IMR-90 (cell line): ENCODE measurements around the gene PSPH. TPM values are rescaled to one million over a fixed set of nuclear protein-coding genes. Genes with fewer than 3 reads are reported as not detected.

Source experiments
- ATAC-seq: fragments of 200-7000 bp; cut with Tn5 transposase; 2 replicates; pipeline ENCODE4 v1.9.1; 2020; ENCODE audit warnings: low read depth, mild to moderate bottlenecking, moderate library complexity
- BruUV-seq: library from RNA; stranded (reverse); fragments of 400-500 nt; replicated peaks from 2 replicates; lab custom pipeline; 2021; lab: Mats Ljungman, UMichigan
- CTCF ChIA-PET: fragments of 300-600 bp; formaldehyde crosslinking; extraction: SDS; loops from one replicate; lab custom pipeline; 2021; ENCODE audit warnings: antibody characterized with exemption; lab: Yijun Ruan, JAX
- POLR2A ChIA-PET: fragments of 300-600 bp; sonication (Branson Sonifier 250); formaldehyde crosslinking; loops from one replicate; lab custom pipeline; 2022; ENCODE audit warnings: antibody characterized with exemption; ENCODE audit not compliant: unreplicated experiment; lab: Charles Lee
- DNase-seq: peaks from one replicate; pipeline ENCODE4 v3.0.0; 2013
- H2AFZ ChIP-seq: replicated peaks from 2 replicates; pipeline ENCODE3; 2013; ENCODE audit warnings: low read length, mild to moderate bottlenecking; ENCODE audit not compliant: poor library complexity
- H2AK5ac ChIP-seq: 2 replicates; pipeline ENCODE4 v1.6.1; 2013; ENCODE audit warnings: low read depth, low read length, inconsistent platforms
- H2AK9ac ChIP-seq: replicated peaks from 2 replicates; pipeline ENCODE3; 2013; ENCODE audit warnings: mild to moderate bottlenecking, low read depth, low read length, moderate library complexity; ENCODE audit not compliant: poor library complexity
- H2BK120ac ChIP-seq: 2 replicates; pipeline ENCODE4 v1.6.1; 2013; ENCODE audit warnings: low read depth, low read length, inconsistent platforms
- H2BK15ac ChIP-seq: 3 replicates; pipeline ENCODE4 v1.6.1; 2013; ENCODE audit warnings: low read depth, low read length, inconsistent platforms
- H2BK20ac ChIP-seq: 2 replicates; pipeline ENCODE4 v1.6.1; 2013; ENCODE audit warnings: low read depth, mild to moderate bottlenecking, inconsistent platforms, low read length, moderate library complexity
- H2BK5ac ChIP-seq: 2 replicates; pipeline ENCODE4 v1.6.1; 2013; ENCODE audit warnings: mild to moderate bottlenecking, low read depth, low read length, inconsistent platforms; ENCODE audit not compliant: poor library complexity, severe bottlenecking
- H3K14ac ChIP-seq: replicated peaks from 2 replicates; pipeline ENCODE4 v1.6.1; 2013; ENCODE audit warnings: low read depth, low read length, inconsistent platforms
- H3K18ac ChIP-seq: 2 replicates; pipeline ENCODE4 v1.6.1; 2013; ENCODE audit warnings: low read depth, low read length, control low read depth
- H3K23ac ChIP-seq: 2 replicates; pipeline ENCODE4 v1.6.1; 2013; ENCODE audit warnings: low read depth, low read length, inconsistent platforms
- H3K27ac ChIP-seq: 2 replicates; pipeline ENCODE4 v1.5.1; 2013; ENCODE audit warnings: mild to moderate bottlenecking, control low read depth, low read length; ENCODE audit not compliant: insufficient read depth
- H3K27me3 ChIP-seq: 2 replicates; pipeline ENCODE4 v1.6.1; 2013; ENCODE audit warnings: low read length; ENCODE audit not compliant: control insufficient read depth, insufficient read depth
- H3K36me3 ChIP-seq: 2 replicates; pipeline ENCODE4 v1.6.1; 2013; ENCODE audit warnings: low read length, mixed read lengths; ENCODE audit not compliant: control insufficient read depth, insufficient read depth
- H3K4ac ChIP-seq: 2 replicates; pipeline ENCODE4 v1.6.1; 2013; ENCODE audit warnings: low read depth, low read length, inconsistent platforms
- H3K4me1 ChIP-seq: 2 replicates; pipeline ENCODE4 v1.6.1; 2013; ENCODE audit warnings: low read length, mixed read lengths; ENCODE audit not compliant: control insufficient read depth, insufficient read depth
- H3K4me2 ChIP-seq: 2 replicates; pipeline ENCODE4 v1.6.1; 2013; ENCODE audit warnings: low read depth, mild to moderate bottlenecking, control low read depth, low read length, moderate library complexity
- H3K4me3 ChIP-seq: 2 replicates; pipeline ENCODE4 v1.5.1; 2013; ENCODE audit warnings: low read depth, mild to moderate bottlenecking, control low read depth, low read length, moderate library complexity; ENCODE audit not compliant: insufficient read depth
- H3K56ac ChIP-seq: 2 replicates; pipeline ENCODE4 v1.6.1; 2013; ENCODE audit warnings: low read length, inconsistent platforms; ENCODE audit not compliant: insufficient read depth; ENCODE audit errors: extremely low read depth
- H3K79me1 ChIP-seq, 2 experiments: 2 replicates each; pipeline ENCODE4 v1.6.1; 2013; ENCODE audit warnings: low read length in 2 of 2, inconsistent platforms in 1 of 2, low read depth in 1 of 2
- H3K9ac ChIP-seq: 2 replicates; pipeline ENCODE4 v1.6.1; 2013; ENCODE audit warnings: low read depth, low read length, control low read depth
- H3K9me1 ChIP-seq: 2 replicates; pipeline ENCODE4 v1.6.1; 2013; ENCODE audit warnings: low read length, inconsistent platforms; ENCODE audit not compliant: insufficient read depth
- H3K9me3 ChIP-seq: 2 replicates; pipeline ENCODE4 v1.6.1; 2013; ENCODE audit warnings: low read length; ENCODE audit not compliant: control insufficient read depth, insufficient read depth
- H4K20me1 ChIP-seq: 2 replicates; pipeline ENCODE4 v1.6.1; 2013; ENCODE audit warnings: low read length, inconsistent platforms; ENCODE audit not compliant: insufficient read depth
- H4K5ac ChIP-seq: 2 replicates; pipeline ENCODE4 v1.6.1; 2013; ENCODE audit warnings: mild to moderate bottlenecking, low read depth, low read length, control low read depth
- H4K8ac ChIP-seq, 2 experiments: 2 replicates each; pipeline ENCODE4 v1.6.1; 2013; ENCODE audit warnings: low read depth in 2 of 2, low read length in 2 of 2, control low read depth in 1 of 2, inconsistent platforms in 1 of 2
- H4K91ac ChIP-seq: 2 replicates; pipeline ENCODE4 v1.6.1; 2013; ENCODE audit warnings: low read depth, low read length, inconsistent platforms; ENCODE audit not compliant: insufficient read depth
- BHLHE40 ChIP-seq: fragments of 150-350 bp; IDR thresholded peaks from 2 replicates; pipeline ENCODE4 v1.6.1; 2016; ENCODE audit warnings: mild to moderate bottlenecking, low read depth, low read length
- CEBPB ChIP-seq: IDR thresholded peaks from 2 replicates; pipeline ENCODE4 v1.6.1; 2012; ENCODE audit warnings: low read depth, low read length, improper control_type of control experiment
- CHD1 ChIP-seq: IDR thresholded peaks from 2 replicates; pipeline ENCODE4 v1.6.1; 2012; ENCODE audit warnings: low read depth, low read length, improper control_type of control experiment
- CTCF ChIP-seq: conservative IDR thresholded peaks from 2 replicates; pipeline ENCODE4 v1.5.1; 2012; ENCODE audit warnings: mild to moderate bottlenecking, low read depth, low read length, improper control_type of control experiment
- ELK1 ChIP-seq: fragments of 150-350 bp; IDR thresholded peaks from 2 replicates; pipeline ENCODE4 v1.6.1; 2016; ENCODE audit warnings: low read depth, mild to moderate bottlenecking, low read length, moderate library complexity, borderline replicate concordance
- FOS ChIP-seq: fragments of 150-350 bp; IDR thresholded peaks from 2 replicates; pipeline ENCODE4 v1.6.1; 2016; ENCODE audit warnings: low read depth, low read length
- MAFK ChIP-seq: IDR thresholded peaks from 2 replicates; pipeline ENCODE4 v1.6.1; 2012; ENCODE audit warnings: low read depth, low read length, improper control_type of control experiment
- MAZ ChIP-seq: IDR thresholded peaks from 2 replicates; pipeline ENCODE4 v1.6.1; 2012; ENCODE audit warnings: low read depth, mild to moderate bottlenecking, low read length, improper control_type of control experiment, moderate library complexity, borderline replicate concordance
- MXI1 ChIP-seq: IDR thresholded peaks from 2 replicates; pipeline ENCODE4 v1.6.1; 2012; ENCODE audit warnings: low read depth, mild to moderate bottlenecking, low read length, moderate library complexity, borderline replicate concordance
- NFE2L2 ChIP-seq: fragments of 150-350 bp; IDR thresholded peaks from 2 replicates; pipeline ENCODE4 v1.6.1; 2016; ENCODE audit warnings: low read depth, mild to moderate bottlenecking, low read length
- POLR2A ChIP-seq: IDR thresholded peaks from 2 replicates; pipeline ENCODE4 v1.6.1; 2012; ENCODE audit warnings: mild to moderate bottlenecking, low read depth, low read length
- RAD21 ChIP-seq: IDR thresholded peaks from 2 replicates; pipeline ENCODE4 v1.6.1; 2012; ENCODE audit warnings: low read length, improper control_type of control experiment
- RCOR1 ChIP-seq: IDR thresholded peaks from 2 replicates; pipeline ENCODE4 v1.6.1; 2012; ENCODE audit warnings: mild to moderate bottlenecking, low read length, improper control_type of control experiment; ENCODE audit not compliant: insufficient replicate concordance
- RFX5 ChIP-seq: IDR thresholded peaks from 2 replicates; pipeline ENCODE4 v1.8.0; 2012; ENCODE audit warnings: low read depth, mild to moderate bottlenecking, low read length, moderate library complexity
- SMC3 ChIP-seq: fragments of 150-350 bp; IDR thresholded peaks from 2 replicates; pipeline ENCODE4 v1.6.1; 2016; ENCODE audit warnings: low read depth, mild to moderate bottlenecking, antibody characterized with exemption, low read length, moderate library complexity
- USF2 ChIP-seq: fragments of 150-350 bp; IDR thresholded peaks from 2 replicates; pipeline ENCODE4 v1.6.1; 2017; ENCODE audit warnings: mild to moderate bottlenecking, antibody characterized with exemption, low read length, low read depth
- WGBS, 2 experiments: methylation state at CpG; one replicate each; pipeline versions ENCODE4 v1.1.5 to v1.1.7; 2013; ENCODE audit warnings: missing lambda C conversion rate in 2 of 2; ENCODE audit not compliant: insufficient read length in 1 of 2; ENCODE audit errors: extremely low coverage in 2 of 2; 5-methylcytosine and 5-hydroxymethylcytosine counted together
- dilution Hi-C: fragments of 300-500 bp; cut with HindIII; formaldehyde crosslinking; loops from one replicate; pipeline ENCODE4 v1.14.3; 2018; ENCODE audit warnings: low sequenced_read_pairs; ENCODE audit not compliant: unreplicated experiment
- in situ Hi-C: fragments of 300-500 bp; cut with MboI; formaldehyde crosslinking; loops from 3 replicates; pipeline ENCODE4 v1.14.3; 2019; ENCODE audit warnings: low sequenced_read_pairs, inconsistent platforms, mixed read lengths
- intact Hi-C: fragments of 100-400 bp; cut with micrococcal nuclease; formaldehyde crosslinking; loops from 2 replicates; pipeline ENCODE4 v1.10.0; 2022
- polyA plus RNA-seq, 3 experiments: library from polyadenylated mRNA; depleted of rRNA; stranded (reverse); fragments of >200 nt; gene quantifications; 2 replicates each; pipeline ENCODE4 v1.2.3, GENCODE V29; 2012; ENCODE audit warnings: low replicate concordance in 1 of 3
- total RNA-seq: library from RNA; depleted of rRNA; stranded (reverse); fragments of >200 nt; gene quantifications from 2 replicates; pipeline ENCODE4 v1.2.3, GENCODE V29; 2012

PSPH gene
- total and polyA plus RNA-seq, 2 of the 4 experiments (the other 2 are of a cell fraction) = 31.8 to 48.4 TPM

- H2AK5ac ChIP-seq = no peak overlapping the region
- H3K14ac ChIP-seq = no peak overlapping the region
- ATAC-seq (no peak), DNase-seq (no peak)
- no peak overlapping the region for H2BK120ac ChIP-seq
- BruUV-seq = no TSS peak
- H3K23ac ChIP-seq = no peak overlapping the region
- peaks cover 3% of the 10 kb centered on the region; the same call in 1 of the 2 replicates for H3K9me1 ChIP-seq
- H3K27me3 ChIP-seq = no peaks in the 10 kb centered on the region
- in situ Hi-C loops (no loop called here), dilution Hi-C loops (no loop called here), intact Hi-C loops (no loop called here)
- H3K4me2 ChIP-seq = no peak overlapping the region
- no peak overlapping the region for H4K5ac ChIP-seq
- no peak overlapping the region for H3K27ac ChIP-seq
- H3K36me3 ChIP-seq = peaks cover 30% of the 10 kb centered on the region
- no peak overlapping the region for H4K8ac ChIP-seq
- peaks cover 4 to 5% of the 10 kb centered on the region in 2 experiments; a peak in 3 of 4 replicates for H3K79me1 ChIP-seq
- no peak overlapping the region for H3K4me3 ChIP-seq
- H2AK9ac ChIP-seq = no peak overlapping the region
- H2BK5ac ChIP-seq = no peak overlapping the region
- POLR2A ChIA-PET = no interaction called here
- no peaks in the 10 kb centered on the region for H3K9me3 ChIP-seq
- H2BK20ac ChIP-seq = no peak overlapping the region
- H3K4me1 ChIP-seq = no peaks in the 10 kb centered on the region
- 83% methylated on average over 5 of the region's 9 CpGs; no CpG with 5 or more reads in 1 of the 2 experiments for WGBS, 2 experiments
- no peak overlapping the region for H2AFZ ChIP-seq
- TF ChIP-seq CHD1 = no peak
- no peak for TF ChIP-seq RFX5
- no peak for TF ChIP-seq SMC3
- TF ChIP-seq NFE2L2 = no peak
- TF ChIP-seq MAZ = no peak
- no peak for TF ChIP-seq FOS
- TF ChIP-seq RCOR1 = no peak
- TF ChIP-seq ELK1 = no peak
- no peak for TF ChIP-seq CTCF
- no peak for TF ChIP-seq CEBPB
- TF ChIP-seq MAFK = no peak
- TF ChIP-seq BHLHE40 = no peak
- TF ChIP-seq MXI1 = no peak
- no peak for TF ChIP-seq POLR2A
- TF ChIP-seq USF2 = no peak
- TF ChIP-seq RAD21 = no peak
- H2BK15ac ChIP-seq = no peak overlapping the region
- no peak overlapping the region for H4K91ac ChIP-seq
- H4K20me1 ChIP-seq = no peaks in the 10 kb centered on the region; the same call in 1 of the 2 replicates
- no peak overlapping the region for H3K4ac ChIP-seq
- H3K56ac ChIP-seq = no peak overlapping the region
- no peak overlapping the region for H3K18ac ChIP-seq
- CTCF ChIA-PET = no interaction called here
- H3K9ac ChIP-seq = no peak overlapping the region
These were observed 31.7 kb downstream of the PSPH start for GRCh38 chr7:56019501-56019900.
